GM19397 (cell line): ENCODE results near the gene ZBTB6.
A peak's percentile ranks its signal among the peaks of the same experiment; 100 is the strongest.

Experiments
- ATAC-seq: cut with Tn5 transposase; IDR thresholded peaks from one replicate; pipeline ENCODE4 v1.9.1; 2021; ENCODE audit warnings: mild to moderate bottlenecking, moderate library complexity; ENCODE audit not compliant: unreplicated experiment

ZBTB6 gene

GRCh38 chr9:122912964-122913673, at the start of gene ZBTB6:
ZBTB6 (minus strand) TSS chr9:122913323; CDS start chr9:122912072, 1,251 bp downstream.
- ATAC-seq = peak; percentile 98

- ATAC-seq = no peak
Observed at GRCh38 chr9:122961139-122961538, 48.0 kb upstream of the ZBTB6 start.

DNA sequence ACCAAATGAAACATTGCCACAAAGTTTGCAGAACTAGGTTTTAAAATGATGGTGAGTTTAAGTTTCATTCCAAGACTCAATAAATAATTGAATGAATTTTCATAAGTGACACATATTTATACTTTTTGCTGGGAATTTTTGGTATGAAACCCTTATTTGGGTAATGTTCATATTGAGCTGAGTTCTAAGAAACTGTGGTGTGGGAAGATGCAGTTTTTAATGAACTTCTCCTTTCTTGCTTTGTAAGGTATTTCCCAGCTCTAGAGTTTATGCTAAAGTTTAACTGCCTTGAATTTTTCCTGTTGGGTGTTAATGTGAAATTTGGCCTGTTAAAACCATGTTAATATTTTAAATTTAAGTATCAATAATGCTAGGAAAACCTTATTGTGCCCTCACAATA, 42.8 kb upstream of the ZBTB6 start:
- ATAC-seq = no peak

DNA sequence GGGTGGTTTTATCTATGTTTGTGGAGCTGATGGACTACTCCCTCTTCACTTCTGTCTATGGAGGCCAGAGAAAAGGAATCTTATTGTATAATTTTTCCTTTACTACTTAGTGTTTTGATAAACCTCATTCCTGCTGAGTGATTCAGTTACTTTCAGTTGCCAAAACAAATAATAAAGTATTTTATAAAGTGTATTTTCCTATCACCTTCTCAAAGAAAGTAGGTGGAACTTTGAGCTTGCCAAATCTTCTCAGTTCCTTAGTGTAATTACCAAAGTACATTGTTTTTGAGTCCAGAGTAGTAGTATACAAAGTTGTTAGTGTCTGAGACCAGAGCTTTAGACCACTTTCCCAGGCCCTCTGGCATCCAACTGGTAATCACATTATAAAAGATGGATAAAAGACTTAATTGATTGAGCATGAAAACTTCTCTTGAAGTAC, 41.1 kb upstream of the ZBTB6 start:
- ATAC-seq = no peak

- ATAC-seq = no peak
Observed at GRCh38 chr9:122951056-122951455, 37.9 kb upstream of the ZBTB6 start.

DNA sequence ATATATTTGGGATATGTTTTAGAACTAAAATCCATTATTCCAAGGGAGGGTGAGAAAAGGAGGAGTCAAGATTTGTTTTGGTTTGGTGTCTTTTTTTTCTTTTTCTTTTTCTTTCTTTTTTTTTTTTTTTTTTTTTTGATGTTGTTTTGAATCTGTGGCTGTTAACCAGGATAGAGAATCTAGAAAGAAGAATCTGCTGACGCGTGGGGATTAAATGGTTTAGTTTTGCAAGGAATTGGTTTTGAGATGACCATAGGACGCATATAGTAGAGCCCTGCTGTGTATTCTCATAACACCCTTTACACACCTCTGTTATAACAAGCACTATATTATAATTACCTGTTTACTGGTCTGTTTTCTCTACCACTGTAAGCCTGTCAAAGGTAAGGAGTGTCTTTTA, 37.1 kb upstream of the ZBTB6 start:
- no peak for ATAC-seq

DNA sequence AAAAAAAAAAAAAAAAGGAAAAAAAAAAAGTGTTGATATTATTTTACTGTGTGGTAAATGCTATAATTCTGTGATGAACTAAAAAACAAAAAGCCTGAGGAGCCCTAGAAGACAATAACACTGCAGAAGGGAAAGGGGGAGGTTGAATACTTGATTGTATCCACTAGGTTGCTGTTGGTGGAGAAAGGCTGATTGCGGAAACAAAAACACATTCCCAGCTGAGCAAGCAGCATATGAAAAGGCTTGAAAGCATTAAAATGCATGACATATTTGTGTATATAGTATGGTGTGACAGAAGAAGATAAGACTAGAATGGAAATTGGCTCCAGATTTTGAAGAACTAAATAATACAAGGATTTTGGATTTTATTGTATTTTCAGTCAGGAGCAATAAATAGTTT, 36.6 kb upstream of the ZBTB6 start:
- no peak for ATAC-seq

DNA sequence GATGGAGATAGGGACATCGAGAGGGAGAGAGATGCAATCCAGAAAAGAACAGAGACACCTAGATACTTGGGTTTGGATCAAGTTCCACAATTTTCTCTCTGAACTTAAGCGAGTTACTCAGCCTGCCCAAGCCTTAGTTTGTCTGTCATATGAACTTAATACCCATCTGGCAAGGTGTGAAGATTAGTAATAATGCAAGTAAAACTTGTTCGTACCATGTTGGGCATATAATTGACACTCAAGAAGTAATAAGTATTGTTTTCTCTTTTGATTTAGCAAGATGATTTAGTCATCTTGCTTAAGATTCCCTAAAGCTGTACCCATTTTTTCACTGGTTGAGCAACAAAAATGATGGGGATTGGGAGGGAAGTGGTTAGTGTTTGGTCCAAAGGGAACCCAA, 35.2 kb upstream of the ZBTB6 start:
- no peak for ATAC-seq

DNA sequence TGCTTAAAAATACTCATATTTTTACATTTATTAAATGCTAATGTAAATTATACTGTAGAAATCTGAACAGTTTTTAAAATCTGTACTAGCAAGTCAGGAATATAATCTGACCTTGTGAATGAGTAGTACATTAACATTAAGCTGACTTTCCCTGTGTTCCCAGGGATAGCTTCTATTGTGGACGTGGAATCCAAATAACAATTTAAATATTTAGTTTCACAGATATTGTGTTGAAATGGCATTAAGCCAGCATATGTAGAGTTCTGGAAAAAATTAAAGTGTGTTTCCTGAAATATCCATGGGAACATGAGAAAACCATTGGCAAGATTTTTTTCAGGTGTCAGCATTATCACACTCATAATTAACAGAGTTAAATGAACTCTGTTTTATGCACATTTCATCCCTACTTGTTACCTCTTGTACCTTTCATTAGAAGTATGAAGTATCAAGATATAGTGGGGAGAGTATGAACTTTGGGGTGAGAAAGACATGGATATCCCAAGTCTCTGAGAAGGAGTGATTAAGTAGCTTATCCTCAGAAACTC, 33.4 kb upstream of the ZBTB6 start:
- ATAC-seq = no peak

- no peak for ATAC-seq
Observed at GRCh38 chr9:122944960-122945888, 32.1 kb upstream of the ZBTB6 start.

DNA sequence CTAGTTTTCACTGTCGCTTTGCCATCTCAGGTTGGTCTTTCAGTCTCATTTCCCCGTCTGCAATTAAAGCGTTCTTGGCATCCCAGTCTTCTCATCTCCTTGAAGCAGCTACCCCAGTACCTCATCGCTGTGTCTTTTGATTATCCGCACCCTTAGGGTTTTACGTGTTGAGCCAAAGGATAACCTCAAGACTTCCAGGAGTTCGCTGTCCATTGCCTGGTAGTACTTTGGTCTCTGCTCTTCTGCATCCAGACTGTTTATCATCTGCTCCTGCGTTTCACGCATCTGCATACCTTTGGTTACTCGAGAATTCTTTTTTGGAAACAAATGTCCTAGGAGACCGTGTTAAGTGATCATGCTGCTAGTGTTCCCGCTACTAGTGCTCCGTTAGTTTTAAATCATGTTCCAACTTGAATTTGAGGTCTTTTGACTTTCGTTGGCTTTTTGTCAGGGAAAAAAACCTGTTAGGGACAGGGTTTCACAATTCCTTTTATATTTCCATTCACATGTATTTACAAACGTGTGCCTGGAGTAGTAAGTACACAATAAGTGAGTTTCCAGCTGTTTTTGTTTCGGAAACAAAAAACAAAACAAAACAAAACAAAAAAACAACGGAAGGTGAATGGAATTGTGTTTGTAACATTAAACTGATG, 28.6 kb upstream of the ZBTB6 start:
- ATAC-seq = no peak

- peak; percentile 97 for ATAC-seq
Observed at GRCh38 chr9:122940749-122941581, 27.8 kb upstream of the ZBTB6 start, which contains the start of gene RABGAP1. RABGAP1 (plus strand) TSS chr9:122941020; CDS start chr9:122957060, 16,040 bp downstream.

DNA sequence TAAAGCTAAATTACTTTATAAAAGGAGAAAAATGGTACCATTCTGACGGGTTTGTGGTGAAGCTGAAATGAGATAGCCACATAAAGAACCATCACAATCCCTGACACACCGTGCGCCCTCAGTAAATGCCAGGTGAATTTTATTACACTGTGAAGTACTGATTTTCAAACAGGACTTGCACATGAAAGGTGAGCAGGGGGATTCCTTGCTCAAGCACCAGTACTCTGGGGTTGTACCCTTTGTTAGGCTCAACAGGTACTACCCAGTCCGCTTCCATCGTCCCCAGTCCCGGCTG, 27.3 kb upstream of the ZBTB6 start:
- no peak for ATAC-seq

- ATAC-seq = no peak
Observed at GRCh38 chr9:122939601-122940000, 26.5 kb upstream of the ZBTB6 start.

DNA sequence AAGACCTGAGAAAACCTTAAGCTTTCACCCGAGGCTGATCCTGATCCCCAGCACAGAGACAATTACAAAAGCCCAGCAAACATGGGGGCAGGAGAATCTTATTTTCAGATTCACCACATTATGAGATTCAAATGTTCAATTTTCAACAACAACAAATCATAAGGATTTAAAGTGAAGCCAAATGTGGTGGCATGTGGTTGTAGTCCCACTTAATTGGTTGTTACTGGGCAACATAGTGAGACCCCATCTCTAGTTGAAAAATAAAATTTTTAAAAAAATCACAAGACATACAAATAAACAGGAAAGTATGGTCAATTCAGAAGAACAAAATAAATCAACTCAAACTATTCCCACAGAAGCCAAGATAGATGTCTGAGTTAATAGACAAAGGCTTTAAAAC, 23.8 kb upstream of the ZBTB6 start:
- no peak for ATAC-seq

DNA sequence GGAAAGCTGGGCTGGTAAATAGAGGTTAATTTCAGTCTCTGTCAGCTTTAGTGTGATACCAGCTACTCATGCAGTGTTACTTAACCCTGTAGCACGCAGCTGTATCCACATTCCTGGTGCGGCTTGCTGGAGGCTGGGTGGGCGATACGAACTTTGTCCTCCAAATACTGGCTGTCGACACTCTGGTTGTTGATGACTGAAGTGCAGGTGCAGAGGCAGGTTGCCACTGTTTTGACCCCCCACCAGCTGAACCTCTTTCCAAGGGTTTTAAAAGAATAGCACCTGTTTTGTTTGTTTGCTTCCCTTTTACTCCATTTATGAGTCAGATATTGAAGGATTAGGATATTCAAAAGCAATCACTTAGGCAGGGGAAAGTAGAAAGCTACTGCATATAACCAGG, 23.3 kb upstream of the ZBTB6 start:
- ATAC-seq = no peak

DNA sequence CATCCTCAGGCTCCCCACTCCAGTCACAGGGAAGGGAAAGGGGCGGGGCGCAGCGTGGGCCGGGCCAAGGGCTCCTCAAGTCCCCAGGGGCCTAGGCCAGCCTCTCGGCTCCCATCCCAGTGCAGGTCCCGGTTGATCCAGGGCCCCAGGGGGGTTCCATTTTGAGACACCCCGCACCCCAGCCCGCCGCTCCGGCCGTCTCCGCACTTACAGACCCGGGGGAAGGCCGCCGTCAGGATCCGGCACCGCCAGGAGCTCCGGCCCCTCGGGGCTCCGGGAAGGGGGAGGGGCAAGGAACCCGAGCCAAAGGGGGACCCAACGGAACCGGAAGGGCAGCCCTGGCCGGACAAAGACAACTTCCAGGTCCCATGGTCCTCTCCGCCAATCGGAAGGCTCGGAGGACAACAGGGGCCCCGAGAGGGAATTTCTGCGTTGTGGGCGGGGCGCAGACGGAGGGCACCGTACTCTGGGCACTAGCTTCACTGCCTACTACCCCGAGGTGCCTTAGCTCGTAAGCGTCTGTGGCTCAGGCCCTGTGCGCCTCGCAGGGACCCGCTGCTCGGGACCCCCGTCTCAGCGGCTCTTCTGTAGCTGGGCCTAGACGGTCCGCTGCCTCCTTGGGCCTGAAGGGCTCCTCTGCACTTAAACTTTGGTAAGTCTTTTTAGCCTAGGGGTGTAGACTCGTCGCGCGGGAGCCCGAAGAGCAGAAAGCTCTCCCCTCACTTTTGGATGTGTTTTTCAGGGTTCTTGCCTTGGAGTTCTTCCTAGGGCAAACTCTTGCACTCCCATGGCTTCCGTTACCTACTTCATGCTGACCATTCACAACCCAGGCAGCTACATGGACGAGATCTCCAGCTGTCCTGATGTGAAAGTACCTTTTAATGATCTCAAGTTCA, 18.4 kb upstream of the ZBTB6 start, which contains the start of gene ZBTB26:
Gene ZBTB26 (minus strand): TSS at position 287 of the 896 bp plus-strand sequence. CDS start 11,578 bp downstream, outside the sequence.
- peak; percentile 96 for ATAC-seq

GRCh38 chr9:122930541-122931225, 17.6 kb upstream of the ZBTB6 start:
- no peak for ATAC-seq
